Right lung (tissue), 5 donors: ENCODE measurements around the gene ZDHHC11. TPM values are rescaled to one million over a fixed set of nuclear protein-coding genes. Genes with fewer than 3 reads are reported as not detected.
"Not testable (repeated sequence)": the region's sequence is repeated elsewhere in the genome, so short reads cannot be mapped to it uniquely, and the experiment has no call there.

Experiments
- DNase-seq, 2 donors: peaks; one replicate each; pipeline ENCODE4 v3.0.0-alpha.2; 2013
- polyA plus RNA-seq, 5 donors: library from polyadenylated mRNA; unstranded; fragments of 120-200 nt; gene quantifications; one replicate each; pipeline versions ENCODE4 v1.2.1 to v1.2.3, GENCODE V29; 2013; ENCODE audit warnings: inconsistent platforms in 1 of 5, low replicate concordance in 1 of 5; ENCODE audit not compliant: insufficient read length in 5 of 5, insufficient read depth in 1 of 5

The ZDHHC11 gene
- polyA plus RNA-seq, 5 donors, result 24.1 to 34.7 (median 27.2) TPM

DNA sequence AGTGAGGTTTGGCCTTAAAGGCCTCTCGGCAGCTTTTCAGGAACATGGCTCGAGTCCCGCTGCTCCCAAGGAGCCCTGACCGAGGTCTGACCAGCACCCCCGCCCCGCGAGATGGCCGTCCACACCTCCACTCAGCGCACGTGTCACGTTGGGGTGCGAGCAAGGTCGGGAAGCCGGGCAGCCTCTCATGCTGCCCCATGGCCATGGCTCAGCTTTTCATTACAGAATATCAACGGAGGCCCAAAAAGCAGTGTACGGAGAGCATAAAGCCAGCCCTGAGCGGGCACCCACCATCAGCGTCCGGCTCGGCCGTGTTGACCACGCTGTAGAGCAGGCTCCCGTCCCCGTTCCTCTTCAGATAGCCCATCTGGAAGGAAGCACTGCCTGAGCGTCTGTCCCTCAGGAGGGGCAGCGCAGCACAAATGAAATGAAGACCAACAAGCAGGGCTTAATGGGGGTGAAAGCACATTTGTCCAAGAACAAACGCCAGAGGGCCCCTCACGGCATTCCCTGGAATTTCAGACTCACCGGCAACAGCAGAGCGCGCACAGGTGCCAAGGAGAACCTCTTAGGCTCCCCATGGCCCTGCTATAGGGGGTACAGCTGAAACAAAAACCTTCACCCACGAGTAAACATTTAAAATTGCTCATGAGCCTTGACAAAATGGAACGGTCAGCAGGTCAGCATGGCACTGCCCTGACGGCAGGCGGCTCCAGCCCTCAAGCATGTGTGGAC, 30.2 kb upstream of the ZDHHC11 start:
- DNase-seq, result no peak

DNA sequence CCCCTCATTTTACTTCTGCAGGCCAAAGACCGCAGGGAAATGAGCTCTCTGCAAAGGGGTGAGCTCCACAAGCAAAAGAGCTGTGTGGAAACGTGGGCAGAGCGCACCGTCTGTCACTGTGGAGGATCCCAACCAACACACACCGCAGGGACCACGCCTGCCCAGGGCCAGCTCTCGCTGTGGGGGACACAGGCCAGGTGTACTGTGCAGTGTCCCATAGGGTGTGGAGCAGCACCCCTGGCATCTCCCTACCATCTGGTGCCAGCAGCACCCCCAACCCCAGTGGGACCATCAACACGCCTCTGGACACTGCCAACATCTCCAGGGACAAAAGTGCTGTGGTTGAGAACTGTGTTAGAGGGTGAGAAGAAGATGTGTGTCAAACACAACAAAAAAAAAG, 27.9 kb upstream of the ZDHHC11 start:
- not testable (repeated sequence) for DNase-seq

DNA sequence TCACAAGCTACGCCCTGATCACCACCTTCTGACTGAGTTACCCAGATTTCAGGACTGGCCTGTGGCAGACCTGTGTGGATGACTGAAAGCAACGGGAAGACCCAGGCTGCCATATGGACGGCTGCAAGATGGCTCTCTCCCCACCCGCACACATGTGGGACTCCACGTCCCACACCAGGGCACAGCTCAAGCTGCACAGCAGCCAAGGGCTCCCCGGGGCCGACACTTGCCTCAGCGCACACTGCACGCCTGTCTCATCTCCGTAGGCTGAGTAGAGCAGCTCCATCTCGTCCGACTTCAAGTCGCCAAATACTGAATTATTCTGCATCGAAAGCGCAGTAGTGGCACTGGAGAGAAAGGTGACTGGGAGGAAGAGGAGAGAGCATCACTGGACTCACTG, 27.3 kb upstream of the ZDHHC11 start:
- DNase-seq, result no peak

DNA sequence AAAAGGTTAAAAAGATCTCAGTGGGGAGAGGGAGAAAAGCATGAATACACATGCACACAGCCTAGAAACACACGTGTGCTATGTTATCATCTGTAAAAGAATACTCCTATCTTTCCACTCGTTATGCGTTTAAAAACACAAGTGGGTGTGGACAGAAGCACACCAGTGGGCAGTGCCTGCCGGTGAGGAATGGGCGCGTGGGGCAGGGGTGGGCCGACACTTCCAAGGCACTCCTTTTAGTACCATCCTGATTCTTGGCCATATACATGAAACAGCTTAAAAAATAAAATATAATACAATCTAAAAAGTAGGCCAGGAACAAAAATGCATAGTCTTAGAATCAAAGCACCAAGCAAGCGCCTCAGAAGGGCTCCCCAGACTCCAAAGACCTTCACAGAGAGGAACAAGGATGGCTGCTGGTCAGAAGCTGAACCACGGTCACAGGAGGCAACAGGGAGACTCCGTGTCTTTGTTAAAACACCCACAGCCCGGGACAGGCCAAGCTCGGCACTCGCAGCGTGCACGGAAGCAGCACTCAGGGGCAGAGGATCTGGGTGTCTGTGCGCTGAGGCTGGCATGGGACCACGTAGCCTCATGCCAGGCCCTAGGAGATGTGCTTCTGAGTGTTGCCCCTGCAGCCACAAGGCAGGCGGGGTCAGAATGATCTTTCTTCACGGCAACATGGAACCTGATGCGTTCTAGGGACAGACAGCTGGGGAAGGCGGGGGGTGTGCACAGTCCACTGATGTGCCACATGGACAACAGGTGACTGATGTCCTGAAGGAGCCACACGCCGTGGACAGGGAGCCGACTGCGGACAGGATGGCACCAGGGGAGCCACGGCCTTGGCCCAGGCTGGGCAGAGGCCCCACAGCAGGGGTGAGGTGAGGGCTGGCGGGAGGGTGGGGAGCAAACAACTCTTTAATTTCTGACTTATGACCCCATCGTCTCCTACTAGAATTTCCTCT, 25.9 kb upstream of the ZDHHC11 start:
- DNase-seq, result no peak

DNA sequence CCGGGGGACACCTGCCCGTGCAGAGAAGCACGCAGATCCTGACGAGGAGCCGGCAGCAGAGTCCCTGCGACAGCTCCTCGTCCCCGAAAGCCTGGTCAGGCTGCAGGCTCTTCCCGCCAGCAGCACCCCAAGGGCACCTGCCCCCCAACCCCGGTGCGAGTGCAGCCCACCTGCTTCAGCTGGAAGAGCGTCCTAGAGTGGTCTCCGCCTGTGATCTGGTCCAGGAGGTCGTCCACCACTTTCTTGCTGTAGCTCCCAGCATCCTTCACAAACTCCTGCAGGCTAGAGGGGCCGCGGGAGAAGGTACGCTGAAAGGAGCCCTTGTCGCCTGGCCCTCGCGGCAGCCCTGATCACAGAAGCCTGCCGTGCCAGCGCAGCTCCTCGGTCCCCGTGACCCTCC, 25.1 kb upstream of the ZDHHC11 start:
- DNase-seq, result no peak

DNA sequence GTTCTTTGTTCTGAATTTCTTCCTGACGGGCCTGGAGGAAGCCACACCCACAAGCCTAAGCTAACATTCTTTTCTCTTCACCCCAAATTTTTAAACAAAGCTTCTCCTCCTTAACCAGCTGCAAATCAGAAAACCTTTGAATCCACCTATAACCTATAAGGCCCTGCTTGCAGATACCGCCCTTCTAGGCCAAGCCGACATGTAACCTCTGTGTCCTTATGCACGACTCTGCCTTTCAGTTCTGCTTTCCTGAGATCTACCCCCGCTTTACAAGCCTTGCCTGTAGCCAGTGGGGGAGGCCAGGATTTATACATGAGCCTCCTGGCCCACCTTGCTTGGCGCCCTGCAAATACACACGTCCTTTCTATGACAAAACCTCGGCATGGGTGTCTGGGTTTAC, 22.5 kb upstream of the ZDHHC11 start:
- DNase-seq, result no peak

DNA sequence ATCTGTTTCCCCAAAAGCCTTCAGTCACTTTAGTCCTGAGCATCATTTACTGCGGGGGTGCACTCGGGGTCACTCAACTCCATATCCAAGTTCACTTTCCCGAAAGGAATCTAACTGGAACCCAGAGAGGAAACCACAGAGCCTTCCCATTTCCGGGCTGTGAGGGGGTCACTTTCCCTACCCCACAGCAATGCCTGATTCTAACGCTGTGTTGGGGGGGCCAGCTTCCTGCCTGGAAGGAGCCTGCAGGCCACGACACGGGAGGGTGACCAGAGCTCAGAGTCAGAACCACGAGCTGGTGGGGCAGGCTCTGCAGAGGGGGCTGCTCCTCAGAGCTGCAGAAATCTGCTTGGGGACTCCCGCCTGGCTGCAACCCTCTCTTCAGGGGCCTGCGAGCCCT, 21.5 kb upstream of the ZDHHC11 start:
- no peak for DNase-seq

DNA sequence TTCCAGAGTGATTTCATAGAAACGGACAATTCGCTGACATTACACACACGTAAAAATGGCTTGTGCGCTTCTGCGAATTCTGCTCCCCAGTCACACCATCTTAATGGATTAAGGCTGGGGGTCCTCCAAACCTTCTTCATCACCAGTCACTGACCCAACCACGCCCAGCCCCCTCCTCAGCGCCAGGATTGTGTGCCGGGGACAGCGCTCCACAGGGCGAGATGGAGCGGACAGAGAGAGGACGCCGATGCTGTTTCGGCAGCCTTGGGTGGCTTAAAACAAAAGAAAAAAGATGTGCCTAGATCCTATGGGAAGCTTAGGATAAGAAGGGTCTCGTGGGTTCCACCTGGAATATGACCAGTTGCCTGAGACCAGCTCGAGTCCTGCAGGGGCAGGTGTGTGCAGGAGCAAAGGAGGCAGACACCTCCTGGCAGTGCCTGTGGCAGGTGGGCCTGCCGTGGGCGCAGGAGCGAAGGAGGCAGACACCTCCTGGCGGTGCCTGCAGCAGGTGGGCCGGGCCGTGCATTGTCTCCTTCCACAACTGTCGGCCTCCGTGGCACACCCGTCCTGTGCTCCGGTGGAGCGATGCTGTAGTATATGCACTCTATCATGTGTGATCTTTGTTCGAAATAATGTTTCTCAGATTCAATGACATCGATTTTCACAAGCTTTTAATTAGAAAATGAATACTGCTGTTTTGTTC, 21.0 kb upstream of the ZDHHC11 start:
- DNase-seq, result no peak

DNA sequence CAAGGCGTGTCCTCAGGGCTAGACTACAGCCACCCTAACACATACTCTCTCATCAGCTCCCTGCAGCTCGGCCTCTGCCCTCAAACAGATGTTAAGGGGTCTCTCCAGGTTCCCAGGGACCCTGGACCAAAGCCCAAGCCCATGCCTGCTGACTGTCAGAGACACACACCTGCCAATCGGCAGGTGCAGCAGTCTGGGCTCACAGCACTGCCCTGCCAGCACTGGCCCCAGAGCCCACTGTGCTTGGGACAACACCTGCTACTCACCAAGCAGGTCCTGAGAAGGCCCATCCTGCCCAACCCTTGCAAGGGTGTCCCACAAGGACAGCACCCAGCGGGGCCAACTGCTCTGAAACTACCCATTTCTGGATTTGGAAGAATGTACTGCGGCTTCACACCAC, 20.2 kb upstream of the ZDHHC11 start:
- DNase-seq, result no peak

DNA sequence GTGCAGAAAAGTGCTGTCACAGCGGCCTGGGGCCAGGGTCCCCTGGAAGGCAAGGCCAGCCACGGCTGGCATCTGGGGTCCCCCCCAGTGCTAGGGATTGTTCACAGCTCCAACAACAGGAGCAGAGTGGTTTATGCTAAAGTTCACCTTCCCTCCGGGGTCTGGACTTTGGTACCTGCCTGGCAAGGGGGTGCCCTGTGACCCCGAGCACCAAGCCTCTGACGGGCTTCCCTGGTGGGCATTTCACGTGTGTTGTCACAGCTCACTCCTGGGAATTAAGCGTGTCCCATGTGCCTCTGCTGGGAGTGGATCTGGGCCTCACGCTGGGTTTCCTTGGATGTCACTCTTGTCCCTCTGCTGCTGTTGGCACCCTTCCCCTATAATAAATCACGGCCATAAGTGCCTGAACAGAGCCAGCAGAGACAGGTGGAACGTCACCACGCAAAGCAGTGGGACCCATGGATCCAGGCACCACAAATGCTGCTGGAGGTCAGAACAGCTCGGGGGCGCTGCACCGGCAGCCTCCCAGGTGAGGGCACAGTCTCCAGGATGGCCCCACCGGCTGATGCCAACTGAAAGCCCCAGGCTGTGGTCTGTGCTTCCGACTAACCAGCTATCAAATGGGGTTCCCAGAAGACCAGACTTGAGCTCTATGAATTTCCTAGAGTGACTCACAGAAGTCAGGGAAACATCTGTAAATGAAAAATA, 17.8 kb upstream of the ZDHHC11 start:
- DNase-seq, result no peak

DNA sequence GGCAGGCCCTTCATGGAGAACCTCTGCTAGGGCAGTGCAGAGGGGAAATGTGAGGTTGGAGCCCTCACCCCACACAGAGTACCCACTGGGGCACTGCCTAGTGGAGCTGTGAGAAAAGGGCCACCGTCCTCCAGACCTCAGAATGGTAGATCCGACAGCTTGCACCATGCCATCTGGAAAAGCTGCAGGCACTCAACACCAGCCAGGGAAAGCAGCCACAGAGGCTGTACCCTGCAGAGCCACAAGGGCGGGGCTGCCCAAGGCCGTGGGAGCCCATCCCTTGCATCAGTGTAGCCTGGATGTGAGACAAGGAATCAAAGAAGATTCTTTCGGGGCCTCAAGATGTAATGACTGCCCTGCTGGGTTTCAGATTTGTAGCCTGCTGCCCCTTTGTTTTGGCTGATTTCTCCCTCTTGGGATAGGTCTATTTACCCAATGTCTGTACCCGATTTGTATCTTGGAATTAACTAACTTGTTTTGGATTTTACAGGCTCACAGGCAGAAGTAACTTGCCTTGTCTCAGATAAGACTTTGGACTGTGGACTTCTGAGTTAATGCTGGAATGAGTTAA, 16.6 kb upstream of the ZDHHC11 start:
- DNase-seq, result no peak

DNA sequence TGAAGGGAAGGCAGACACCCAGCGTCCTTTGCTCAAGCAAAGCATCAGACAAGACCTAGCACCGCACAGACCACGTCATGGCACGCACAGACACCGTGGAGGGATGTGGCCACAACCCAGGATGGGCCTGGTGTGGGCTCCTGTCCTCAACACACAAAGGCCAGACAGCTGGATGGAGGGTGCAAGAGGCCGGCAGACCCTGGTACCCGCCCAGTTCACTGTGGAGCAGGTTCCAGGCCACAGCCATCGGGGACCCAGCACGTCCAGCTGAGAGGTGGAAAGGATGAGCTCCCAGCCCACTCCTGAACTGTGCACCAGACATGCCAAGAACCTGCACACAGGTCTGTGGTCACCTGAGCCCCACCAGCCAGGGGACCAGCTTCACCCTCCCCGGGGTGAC, 15.0 kb upstream of the ZDHHC11 start:
- DNase-seq, result no peak

DNA sequence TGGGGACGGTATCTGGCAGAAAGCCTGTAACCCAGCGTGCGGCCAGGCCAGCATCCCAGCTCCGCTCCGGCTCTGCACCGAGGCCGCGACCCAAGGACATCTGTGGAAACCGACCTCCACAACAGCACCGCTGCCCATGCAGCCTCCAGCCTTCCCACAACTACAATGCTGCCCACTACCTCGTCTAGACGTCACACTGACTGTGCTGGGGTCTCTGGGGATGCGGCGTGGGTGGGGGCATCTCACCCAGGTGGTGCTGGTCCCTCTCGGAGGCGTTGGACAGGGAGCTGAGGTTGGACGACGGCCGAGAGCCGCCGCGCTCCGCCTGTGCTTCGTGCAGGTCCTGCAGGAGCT, 14.4 kb upstream of the ZDHHC11 start:
- no peak for DNase-seq

DNA sequence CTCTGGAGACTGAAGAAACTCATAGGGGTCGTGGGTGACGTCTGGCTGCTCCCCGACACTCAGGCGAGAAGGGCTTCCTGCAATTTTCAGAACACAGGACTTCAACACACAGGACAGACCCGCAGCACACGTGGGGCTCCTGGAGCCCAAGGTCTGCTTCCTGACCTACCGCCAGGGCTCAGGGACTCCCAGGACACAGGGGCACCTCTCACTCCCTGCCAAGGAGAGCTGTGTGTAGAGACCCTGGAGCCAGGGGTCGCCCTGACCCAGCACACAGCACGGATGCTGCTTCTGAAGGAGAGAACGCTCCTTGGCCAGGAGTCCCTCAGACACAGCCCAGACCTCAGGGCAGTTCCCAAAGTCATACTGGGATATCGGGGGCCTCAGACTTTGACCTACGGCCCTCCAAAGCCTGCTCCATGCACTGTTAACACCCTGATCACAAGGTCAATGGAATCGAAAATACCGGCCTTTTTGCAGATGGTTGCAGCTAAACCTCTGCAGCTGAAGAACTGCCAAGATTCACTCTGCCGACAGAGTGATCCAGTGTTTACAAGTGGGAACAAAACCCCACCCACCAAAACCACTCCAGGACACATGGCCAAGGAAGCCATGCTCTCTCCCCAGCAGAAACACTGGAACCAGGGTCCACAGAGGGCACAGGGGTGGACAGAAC, 13.8 kb upstream of the ZDHHC11 start:
- DNase-seq, result no peak

DNA sequence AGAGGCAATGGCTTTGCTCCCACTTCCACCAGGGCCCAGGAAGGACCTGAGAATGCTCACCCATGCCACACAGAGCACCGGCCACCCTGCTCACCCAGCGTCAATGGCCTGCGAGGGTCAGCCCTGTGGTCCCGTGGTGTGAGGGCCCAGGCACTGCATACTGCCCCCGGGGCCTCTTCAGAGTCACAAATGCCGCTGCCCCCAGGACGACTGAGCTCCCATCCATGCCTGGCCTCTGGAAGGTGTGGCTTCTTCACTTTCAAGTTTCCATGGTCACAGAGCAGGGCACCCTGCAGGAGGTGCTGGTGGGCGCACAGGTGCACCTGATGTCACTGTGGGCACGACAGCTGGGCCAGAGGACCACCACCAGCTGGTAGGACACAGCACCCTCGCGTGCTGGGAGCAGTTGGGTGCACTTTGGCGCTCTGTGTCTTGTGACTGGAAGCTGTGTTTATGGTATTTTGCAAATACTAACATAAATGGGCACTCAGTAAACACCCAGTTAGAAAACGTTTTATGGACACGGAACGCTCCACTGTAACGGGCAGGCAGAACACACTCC, 12.5 kb upstream of the ZDHHC11 start:
- DNase-seq, result no peak

DNA sequence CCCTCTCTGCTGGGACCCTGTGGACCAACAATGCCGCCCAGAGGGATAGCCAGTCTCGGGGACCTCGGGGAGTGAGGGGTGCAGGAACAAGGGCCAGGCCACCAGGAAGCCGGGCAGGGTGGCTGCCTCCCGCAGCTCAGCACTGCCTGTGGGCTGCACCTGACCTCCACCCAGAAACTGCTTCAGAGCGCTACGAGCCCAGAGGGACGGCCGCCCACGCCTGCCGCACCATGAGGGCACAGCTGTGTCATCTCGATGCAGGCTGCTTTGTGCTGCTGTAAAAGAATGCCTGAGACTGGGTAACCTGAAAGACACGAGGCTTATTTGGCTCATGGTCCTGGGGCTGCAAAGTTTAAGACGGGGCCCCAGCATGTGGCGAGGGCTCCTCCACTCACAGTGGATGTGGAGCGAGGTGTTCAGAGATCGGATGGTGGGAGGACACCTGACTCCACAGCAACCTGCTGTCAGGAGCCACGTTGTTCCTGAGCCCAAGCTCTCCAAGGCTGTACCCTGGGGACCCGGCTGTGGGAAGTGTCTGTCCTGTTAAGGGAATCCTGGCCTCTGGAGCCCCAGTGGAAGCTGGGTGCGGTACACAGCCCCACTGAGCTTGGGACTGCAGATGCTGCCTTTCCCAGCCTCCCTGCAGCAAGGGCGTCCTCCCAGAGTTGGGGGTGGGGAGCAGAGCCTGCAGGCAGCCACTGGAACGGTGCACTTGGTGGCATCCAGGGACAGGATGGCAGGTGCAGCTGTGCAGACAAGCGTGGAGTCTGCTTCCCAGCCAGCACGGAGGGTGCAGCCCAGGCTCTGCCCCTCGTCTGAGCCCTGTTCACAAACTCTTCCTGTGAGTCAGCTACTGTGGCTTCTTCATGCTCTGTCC, 11.8 kb upstream of the ZDHHC11 start:
- no peak for DNase-seq

DNA sequence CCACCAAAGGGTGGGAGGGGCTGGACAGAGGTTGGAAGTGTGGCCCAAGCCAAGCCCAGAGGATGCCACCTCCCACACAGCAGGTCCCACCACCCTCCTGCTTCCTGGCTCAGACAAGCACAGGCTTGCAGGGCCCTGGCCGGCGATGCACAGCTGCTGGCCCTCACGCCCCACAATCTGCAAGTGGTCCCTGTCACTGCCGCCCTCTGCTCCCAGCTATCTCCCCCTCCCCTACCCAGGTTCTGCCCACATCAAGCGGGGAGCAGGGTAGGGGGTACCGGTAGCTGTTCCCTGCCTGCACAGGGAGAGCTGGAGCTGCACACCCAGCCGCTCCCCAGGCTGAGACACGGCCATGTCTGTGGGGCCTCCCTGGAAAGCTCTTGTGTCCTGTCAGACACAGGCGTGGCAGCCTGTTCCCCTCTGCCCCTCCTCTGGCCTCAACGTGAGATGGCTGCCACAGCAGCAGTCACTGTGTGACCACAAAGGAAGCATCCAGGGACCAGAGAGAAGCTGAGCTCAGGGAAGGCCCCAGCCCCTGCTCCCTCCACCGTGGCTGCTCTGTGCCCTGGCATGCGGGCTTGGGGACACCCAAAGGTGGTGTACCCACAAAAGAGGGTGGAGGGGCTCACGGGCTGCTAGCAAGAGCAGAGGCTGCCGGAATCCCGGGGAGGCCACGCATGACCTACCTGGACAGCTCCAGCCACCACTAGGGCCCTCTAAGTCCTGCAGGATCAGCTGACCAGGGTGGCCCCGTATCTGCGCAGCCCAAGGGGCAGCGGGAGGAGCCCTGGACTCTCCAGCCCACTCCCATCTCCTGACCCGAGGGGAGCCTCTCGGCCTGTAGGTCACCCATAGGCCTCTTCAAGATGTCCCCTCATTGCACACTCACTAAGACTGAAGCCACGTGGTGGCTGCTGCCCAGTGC, 10.9 kb upstream of the ZDHHC11 start:
- DNase-seq, result no peak

DNA sequence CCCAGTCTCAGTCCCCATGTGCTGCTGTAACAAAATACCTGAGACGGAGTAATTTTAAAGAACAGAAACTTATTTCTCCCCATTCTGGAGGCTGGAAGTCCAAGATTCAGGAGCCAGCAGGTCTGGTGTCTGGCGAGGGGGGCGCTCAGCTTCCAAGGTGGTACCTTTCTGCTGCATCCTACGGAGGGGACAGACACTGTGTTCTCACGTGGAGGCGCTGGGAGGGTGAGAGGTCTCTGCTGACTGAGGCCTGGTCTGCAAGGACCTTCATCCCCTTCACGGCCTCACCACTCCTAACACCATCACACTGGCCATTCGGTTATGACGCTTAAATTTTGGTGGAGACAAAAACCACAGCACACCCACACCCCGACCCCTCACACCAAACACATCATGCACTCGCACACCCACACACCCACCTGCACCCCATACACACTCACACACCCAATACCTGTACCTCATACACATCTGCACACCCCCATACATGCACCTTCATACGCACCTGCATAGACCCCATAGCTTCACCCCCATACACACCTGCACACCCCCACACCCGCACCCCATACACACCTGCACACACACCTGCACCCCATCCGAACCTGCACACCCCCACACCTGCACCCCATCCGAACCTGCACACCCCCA, 9.8 kb upstream of the ZDHHC11 start:
- DNase-seq, result no peak
